ENCODE data around the gene CPNE7. TPM values are rescaled to one million over a fixed set of nuclear protein-coding genes. Genes with fewer than 3 reads are reported as not detected.

CPNE7 gene
- total and polyA plus RNA-seq, 9 of the 15 experiments (the other 6 are each of a cell fraction or from before 2014, with no cell fraction given) = 0.30 to 73.4 (median 32.7) TPM

DNA sequence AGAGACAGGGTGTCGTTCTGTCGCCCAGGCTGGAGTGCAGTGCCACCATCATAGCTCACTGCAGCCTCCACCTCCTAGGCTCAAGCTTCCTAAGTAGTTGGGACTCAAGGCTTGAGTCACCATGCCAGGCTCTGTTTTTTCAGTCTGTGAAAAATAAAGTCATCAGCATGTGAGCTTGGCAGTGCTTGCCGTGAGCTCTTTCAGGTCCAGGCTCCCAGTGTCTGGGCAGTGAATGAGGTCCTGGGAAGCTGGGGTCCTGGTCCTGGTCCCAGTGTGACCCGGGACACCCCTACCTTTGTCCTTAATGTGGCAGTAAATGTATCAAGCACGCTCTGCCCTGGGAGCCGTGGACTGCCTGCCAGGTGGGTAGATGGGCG, 38.0 kb upstream of the CPNE7 start:
- Histone ChIP-seq H3K9ac (ENCODE audit: insufficient read depth in 1 of 2, low read depth in 2 of 2, low read length in 2 of 2) (peak overlapping the region in 1 of 2 experiments; percentile 66; a peak in 1 of 4 replicates), H3K9me3 (replicated peaks; ENCODE audit: control insufficient read depth, insufficient read depth, low read depth, low read length) (no peaks in the 10 kb centered on the region), H3K79me2 (ENCODE audit: control insufficient read depth, insufficient read depth, low read length) (no peaks in the 10 kb centered on the region), H3K4me2 (ENCODE audit: insufficient read depth, low read length) (no peak overlapping the region), H4K20me1 (replicated peaks; ENCODE audit: control insufficient read depth, insufficient read depth, low read length) (0 out of 2 replicates have a peak, but pooled peaks cover 6% of the 10 kb centered on the region), H3K27ac (ENCODE audit: extremely low read depth, low read depth, low read length) (no peak overlapping the region), H3K9me1 (ENCODE audit: control insufficient read depth, insufficient read depth, low read length) (no peaks in the 10 kb centered on the region), H3K27me3 (ENCODE audit: control insufficient read depth in 2 of 2, insufficient read depth in 2 of 2, low read length in 2 of 2) (no peaks in the 10 kb centered on the region), H3K4me3 (no peak overlapping the region), H3K36me3 (ENCODE audit: control insufficient read depth, insufficient read depth, low read length) (peaks cover 74% of the 10 kb centered on the region; the same call in 2 of the 3 replicates), H2AFZ (ENCODE audit: low read depth, low read length) (no peak overlapping the region), H3K4me1 (replicated peaks in 1 of 2; ENCODE audit: control insufficient read depth in 2 of 2, insufficient read depth in 2 of 2, low read length in 2 of 2) (peaks cover 0 to 17% of the 10 kb centered on the region in 2 experiments; a peak in 3 of 5 replicates)
- no TSS peak for BruUV-seq (replicated peaks)
- no peak for TF ChIP-seq ETV6 (IDR thresholded peaks at IDR 0.05; ENCODE audit: borderline replicate concordance in 1 of 2, low read depth in 2 of 2, low read length in 1 of 2)
- TF ChIP-seq ETV6 (CRISPR knock-in tag; IDR thresholded peaks at IDR 0.05; ENCODE audit: borderline replicate concordance) = no peak
- no peak for TF ChIP-seq GABPB1 (CRISPR knock-in tag; IDR thresholded peaks at IDR 0.05)
- no peak for TF ChIP-seq PTRF (tag; IDR thresholded peaks at IDR 0.05)
- TF ChIP-seq, protein P1, sequence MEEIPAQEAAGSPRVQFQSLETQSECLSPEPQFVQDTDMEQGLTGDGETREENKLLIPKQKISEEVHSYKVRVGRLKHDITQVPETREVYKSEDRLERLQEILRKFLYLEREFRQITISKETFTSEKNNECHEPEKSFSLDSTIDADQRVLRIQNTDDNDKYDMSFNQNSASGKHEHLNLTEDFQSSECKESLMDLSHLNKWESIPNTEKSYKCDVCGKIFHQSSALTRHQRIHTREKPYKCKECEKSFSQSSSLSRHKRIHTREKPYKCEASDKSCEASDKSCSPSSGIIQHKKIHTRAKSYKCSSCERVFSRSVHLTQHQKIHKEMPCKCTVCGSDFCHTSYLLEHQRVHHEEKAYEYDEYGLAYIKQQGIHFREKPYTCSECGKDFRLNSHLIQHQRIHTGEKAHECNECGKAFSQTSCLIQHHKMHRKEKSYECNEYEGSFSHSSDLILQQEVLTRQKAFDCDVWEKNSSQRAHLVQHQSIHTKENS (CRISPR knock-in tag; IDR thresholded peaks at IDR 0.05) = no peak
- intact Hi-C loops (cut with micrococcal nuclease) (no loop called here), in situ Hi-C loops (cut with MboI) (no loop called here)
- DNase-seq (ENCODE audit: extremely low read depth in 1 of 4, low spot score in 3 of 4) = no peak
- POLR2A ChIA-PET = no interaction called here
- WGBS (ENCODE audit: insufficient coverage, low coverage, missing lambda C conversion rate) = 92% methylated on average over 5 of the region's 7 CpGs
- no peak for ATAC-seq
- CTCF ChIA-PET (ENCODE audit: low intra/inter-chr PET ratio) = no interaction called here
- no peak for FAIRE-seq

Measured in K562 (cell line).